HG02610 (cell line): ENCODE results near the gene CCDC12.
A peak's percentile ranks its signal among the peaks of the same experiment; 100 is the strongest.

Source experiments
- ATAC-seq: cut with Tn5 transposase; IDR thresholded peaks from one replicate; pipeline ENCODE4 v1.9.1; 2021; ENCODE audit warnings: mild to moderate bottlenecking, moderate library complexity; ENCODE audit not compliant: unreplicated experiment

CCDC12 gene

GRCh38 chr3:46958467-46959160, 17.9 kb downstream of the CCDC12 start:
- ATAC-seq, result no peak

GRCh38 chr3:46957092-46957820, 19.3 kb downstream of the CCDC12 start:
- ATAC-seq, result no peak

GRCh38 chr3:46955801-46956259, 20.7 kb downstream of the CCDC12 start:
- ATAC-seq, result no peak

GRCh38 chr3:46955157-46955556, 21.4 kb downstream of the CCDC12 start:
- ATAC-seq, result no peak

- ATAC-seq, result no peak
These were observed 22.4 kb downstream of the CCDC12 start for GRCh38 chr3:46954178-46954577.

GRCh38 chr3:46953234-46954010, 23.1 kb downstream of the CCDC12 start:
- peak; percentile 52 for ATAC-seq

GRCh38 chr3:46952813-46953212, 23.7 kb downstream of the CCDC12 start:
- ATAC-seq, result no peak

GRCh38 chr3:46950650-46951241, 25.8 kb downstream of the CCDC12 start:
- ATAC-seq, result no peak

- ATAC-seq, result no peak
These were observed 26.4 kb downstream of the CCDC12 start for GRCh38 chr3:46950177-46950576.

GRCh38 chr3:46948830-46949671, 27.5 kb downstream of the CCDC12 start:
- peak; percentile 38 for ATAC-seq

- no peak for ATAC-seq
These were observed 28.4 kb downstream of the CCDC12 start for GRCh38 chr3:46947981-46948791.

GRCh38 chr3:46947546-46947901, 29.0 kb downstream of the CCDC12 start:
- ATAC-seq, result no peak

GRCh38 chr3:46946856-46947545, 29.5 kb downstream of the CCDC12 start:
- ATAC-seq, result no peak

GRCh38 chr3:46946416-46946815, 30.1 kb downstream of the CCDC12 start:
- ATAC-seq, result no peak

GRCh38 chr3:46944191-46944590, 32.4 kb downstream of the CCDC12 start:
- ATAC-seq, result no peak

- ATAC-seq, result no peak
These were observed 33.0 kb downstream of the CCDC12 start for GRCh38 chr3:46943237-46944187.

- ATAC-seq, result no peak
These were observed 33.9 kb downstream of the CCDC12 start for GRCh38 chr3:46942481-46943236.
